Esophagus squamous epithelium (tissue), 5 donors: ENCODE results near the gene ZNF346. TPM values are rescaled to one million over a fixed set of nuclear protein-coding genes. Genes with fewer than 3 reads are reported as not detected.
"Not testable (repeated sequence)": the region's sequence is repeated elsewhere in the genome, so short reads cannot be mapped to it uniquely, and the experiment has no call there.

ENCODE experiments used
- DNase-seq: peaks from one replicate; lab custom pipeline; 2025; lab: John Stamatoyannopoulos, UW
- H3K27ac ChIP-seq, 4 donors: fragments of 200-600 bp; sonication (generic); one replicate each; pipeline ENCODE4 v1.5.1; 2016 to 2019; ENCODE audit warnings: mild to moderate bottlenecking in 1 of 4
- H3K27me3 ChIP-seq, 4 donors: fragments of 200-600 bp; sonication (generic); 1 replicate in 3 of 4; 2 replicates in 1 of 4; pipeline versions ENCODE4 v1.5.1 to v1.6.0; 2017 to 2021; ENCODE audit warnings: antibody characterized with exemption in 1 of 4
- H3K36me3 ChIP-seq, 3 donors: fragments of 200-600 bp; sonication (generic); one replicate each; pipeline ENCODE4 v1.5.1; 2016 to 2019
- H3K4me1 ChIP-seq, 3 donors: fragments of 200-600 bp; sonication (generic); one replicate each; pipeline ENCODE4 v1.5.1; 2017 to 2019
- H3K4me3 ChIP-seq, 4 donors: fragments of 200-600 bp; sonication (generic); 1 replicate in 3 of 4; 2 replicates in 1 of 4; pipeline ENCODE4 v1.5.1; 2016 to 2019; ENCODE audit warnings: mild to moderate bottlenecking in 2 of 4, moderate library complexity in 1 of 4
- H3K9me3 ChIP-seq, 3 donors: fragments of 200-600 bp; sonication (generic); one replicate each; pipeline ENCODE4 v1.5.1; 2016 to 2019
- CTCF ChIP-seq, 6 experiments: fragments of 450-650 bp in 4 of 6; fragments of 200-600 bp in 2 of 6; sonication (generic) in 2 of 6; IDR thresholded peaks; one replicate each; pipeline ENCODE4 v1.5.1; 2016 to 2019; ENCODE audit warnings: antibody characterized with exemption in 6 of 6, mild to moderate bottlenecking in 4 of 6, moderate library complexity in 4 of 6
- POLR2A ChIP-seq, 4 donors: fragments of 450-650 bp; IDR thresholded peaks; one replicate each; pipeline ENCODE4 v1.6.1; 2017; ENCODE audit warnings: antibody characterized with exemption in 4 of 4, mild to moderate bottlenecking in 4 of 4, moderate library complexity in 3 of 4
- WGBS, 2 donors: methylation state at CpG; one replicate each; pipeline ENCODE4 v1.1.5; 2018; 5-methylcytosine and 5-hydroxymethylcytosine counted together
- intact Hi-C: fragments of 100-400 bp; cut with DNase I; formaldehyde crosslinking; loops from one replicate; pipeline ENCODE4 v1.15.0; 2022
- total RNA-seq, 4 donors: library from RNA; depleted of rRNA; stranded (reverse); fragments of >200 nt; gene quantifications; one replicate each; pipeline ENCODE4 v1.1.0, GENCODE V29; 2016
- donor health status: DM: yes; HTN: yes; CAD: no.

The ZNF346 gene, protein sequence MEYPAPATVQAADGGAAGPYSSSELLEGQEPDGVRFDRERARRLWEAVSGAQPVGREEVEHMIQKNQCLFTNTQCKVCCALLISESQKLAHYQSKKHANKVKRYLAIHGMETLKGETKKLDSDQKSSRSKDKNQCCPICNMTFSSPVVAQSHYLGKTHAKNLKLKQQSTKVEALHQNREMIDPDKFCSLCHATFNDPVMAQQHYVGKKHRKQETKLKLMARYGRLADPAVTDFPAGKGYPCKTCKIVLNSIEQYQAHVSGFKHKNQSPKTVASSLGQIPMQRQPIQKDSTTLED
- total RNA-seq: 10 to 100 TPM; 11.4 to 17.0 (median 13.3) TPM

DNA sequence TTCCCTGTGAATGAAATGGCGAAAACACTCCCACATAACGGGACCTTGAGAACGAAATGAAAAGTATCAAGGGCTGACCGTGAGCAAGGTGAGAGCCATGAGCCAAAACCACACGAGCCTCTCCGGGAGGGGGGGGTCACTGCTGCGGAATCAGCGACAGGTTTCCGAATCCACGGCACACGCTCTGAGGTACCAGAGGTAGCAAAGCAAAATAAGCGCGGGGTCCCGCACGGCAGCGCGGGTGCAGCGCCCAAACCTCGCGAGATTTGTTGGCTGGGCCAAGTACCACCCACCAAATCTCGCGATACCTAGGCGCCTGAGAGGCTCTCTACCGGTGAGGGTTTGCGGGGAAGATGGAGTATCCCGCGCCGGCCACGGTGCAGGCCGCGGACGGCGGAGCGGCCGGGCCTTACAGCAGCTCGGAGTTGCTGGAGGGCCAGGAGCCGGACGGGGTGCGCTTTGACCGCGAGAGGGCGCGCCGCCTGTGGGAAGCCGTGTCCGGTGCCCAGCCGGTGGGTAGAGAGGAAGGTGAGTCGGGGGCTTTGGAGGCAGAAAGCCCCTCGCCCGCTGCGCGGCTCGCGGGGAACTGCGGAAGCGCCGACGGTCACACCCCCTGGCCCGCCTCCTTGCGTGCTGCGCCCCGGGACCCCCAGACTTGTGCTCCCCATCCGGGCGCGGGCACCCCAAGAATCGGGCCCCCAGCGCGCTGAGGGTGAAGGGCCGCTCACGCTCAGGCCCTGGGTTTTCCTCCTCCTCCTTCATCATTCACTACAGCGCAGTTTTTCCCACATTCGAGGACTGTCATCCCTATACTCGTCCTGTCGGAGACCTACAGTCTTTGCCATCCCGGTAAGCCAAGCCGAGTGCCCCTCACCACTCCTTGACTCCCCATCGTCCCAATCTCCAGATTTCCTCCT lies at the start of gene ZNF346:
TSS of gene ZNF346 (plus strand) at position 311 of the 917 bp plus-strand sequence. CDS start at position 354, 43 bp downstream.
- DNase-seq: peak; percentile 46
- peaks cover 0 to 6% (median 0%) of the 10 kb centered on the region in 3 donors for H3K36me3 ChIP-seq
- WGBS, 2 donors: 0 to 1% methylated on average over 13 to 30 of the region's 77 CpGs
- intact Hi-C loops: no loop called here
- H3K4me3 ChIP-seq: peak within 1 kb of the TSS; percentile 65 to 94 (median 86)
- no peaks in the 10 kb centered on the region for H3K27me3 ChIP-seq
- peaks cover 13 to 39% (median 19%) of the 10 kb centered on the region in 3 donors for H3K4me1 ChIP-seq
- TF ChIP-seq POLR2A (IDR thresholded peaks at IDR 0.05) (peak in 2 of 4 donors; percentile 55 to 61), CTCF (IDR thresholded peaks at IDR 0.05) (peak; percentile 27 to 57 (median 46))
- peak within 1 kb of the TSS; percentile 71 to 93 (median 88) for H3K27ac ChIP-seq
- no peaks in the 10 kb centered on the region for H3K9me3 ChIP-seq

GRCh38 chr5:176979669-176980068 lies 42.8 kb upstream of the ZNF346 start:
- TF ChIP-seq POLR2A (IDR thresholded peaks at IDR 0.05) (no peak), CTCF (IDR thresholded peaks at IDR 0.05) (no peak)
- DNase-seq: no peak
- no peaks in the 10 kb centered on the region for H3K27me3 ChIP-seq
- no peak overlapping the region for H3K27ac ChIP-seq
- no peak overlapping the region for H3K4me3 ChIP-seq
- intact Hi-C loops: no loop called here
- H3K9me3 ChIP-seq: no peaks in the 10 kb centered on the region
- H3K4me1 ChIP-seq: no peaks in the 10 kb centered on the region
- WGBS, 2 donors: 68 to 70% methylated on average over 3 of the region's 3 CpGs
- peaks cover 0 to 78% (median 11%) of the 10 kb centered on the region in 3 donors for H3K36me3 ChIP-seq

GRCh38 chr5:176980818-176981217 lies 41.7 kb upstream of the ZNF346 start:
- no peak for TF ChIP-seq CTCF (IDR thresholded peaks at IDR 0.05)
- intact Hi-C loops: no loop called here
- H3K27ac ChIP-seq: no peak overlapping the region
- peaks cover 0 to 69% (median 11%) of the 10 kb centered on the region in 3 donors for H3K36me3 ChIP-seq
- no peaks in the 10 kb centered on the region for H3K27me3 ChIP-seq
- H3K9me3 ChIP-seq: no peaks in the 10 kb centered on the region
- DNase-seq: no peak
- 60 to 69% methylated on average over 5 to 7 of the region's 7 CpGs for WGBS, 2 donors
- peaks cover 0 to 6% (median 0%) of the 10 kb centered on the region in 3 donors for H3K4me1 ChIP-seq
- H3K4me3 ChIP-seq: no peak overlapping the region

DNA sequence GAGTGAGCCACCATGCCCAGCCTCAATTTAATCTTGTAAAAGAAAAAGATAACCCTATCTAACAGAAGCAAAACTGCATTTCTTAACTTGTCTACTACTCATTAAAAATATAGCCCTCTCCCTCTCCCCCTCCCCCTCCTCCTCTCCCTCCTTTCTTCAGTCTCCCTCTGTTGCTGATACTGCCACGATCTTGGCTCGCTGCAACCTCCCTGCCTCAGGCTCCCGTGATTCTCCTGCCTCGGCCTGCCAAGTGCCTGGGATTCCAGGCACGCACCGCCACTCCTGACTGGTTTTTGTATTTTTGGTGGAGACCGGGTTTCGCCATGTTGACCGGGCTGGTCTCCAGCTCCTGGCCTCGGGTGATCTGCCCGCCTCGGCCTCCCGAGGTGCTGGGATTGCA lies 39.4 kb upstream of the ZNF346 start:
- DNase-seq, intact Hi-C loops, H3K27ac ChIP-seq, H3K4me3 ChIP-seq, H3K9me3 ChIP-seq, H3K27me3 ChIP-seq: not testable (repeated sequence)
- peaks cover 0 to 52% (median 11%) of the 10 kb centered on the region in 3 donors for H3K36me3 ChIP-seq
- WGBS, 2 donors: 26 to 44% methylated on average over 6 to 7 of the region's 13 CpGs
- H3K4me1 ChIP-seq: peaks cover 0 to 11% (median 0%) of the 10 kb centered on the region in 3 donors

DNA sequence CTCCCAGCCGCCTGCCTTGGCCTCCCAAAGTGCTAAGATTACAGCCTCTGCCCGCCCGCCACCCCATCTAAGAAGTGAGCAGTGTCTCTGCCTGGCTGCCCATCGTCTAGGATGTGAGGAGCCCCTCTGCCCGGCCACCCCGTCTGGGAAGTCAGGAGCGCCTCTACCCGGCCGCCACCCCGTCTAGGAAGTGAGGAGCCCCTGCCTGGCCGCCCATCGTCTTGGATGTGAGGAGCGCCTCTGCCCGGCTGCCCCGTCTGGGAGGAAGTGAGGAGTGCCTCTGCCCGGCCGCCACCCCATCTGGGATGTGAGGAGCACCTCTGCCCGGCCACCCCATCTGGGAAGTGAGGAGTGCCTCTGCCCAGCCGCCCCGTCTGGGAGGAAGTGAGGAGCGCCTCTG lies 38.9 kb upstream of the ZNF346 start:
- peaks cover 0 to 11% (median 0%) of the 10 kb centered on the region in 3 donors for H3K4me1 ChIP-seq
- H3K27ac ChIP-seq, H3K27me3 ChIP-seq, H3K9me3 ChIP-seq, intact Hi-C loops, H3K4me3 ChIP-seq, DNase-seq: not testable (repeated sequence)
- peaks cover 0 to 48% (median 11%) of the 10 kb centered on the region in 3 donors for H3K36me3 ChIP-seq
- no CpG with 5 or more reads among the region's 21 CpGs for WGBS, 2 donors

- H3K9me3 ChIP-seq, H3K4me3 ChIP-seq, H3K27me3 ChIP-seq, intact Hi-C loops, DNase-seq, H3K27ac ChIP-seq: not testable (repeated sequence)
- peaks cover 0 to 43% (median 10%) of the 10 kb centered on the region in 3 donors for H3K36me3 ChIP-seq
- no CpG with 5 or more reads among the region's 28 CpGs for WGBS, 2 donors
- H3K4me1 ChIP-seq: peaks cover 0 to 11% (median 0%) of the 10 kb centered on the region in 3 donors
Measured at GRCh38 chr5:176984176-176984575, 38.3 kb upstream of the ZNF346 start.
